Activated naive CD8-positive, alpha-beta T cell treated with anti-CD3 and anti-CD28 coated beads, Interleukin-2, amount 10 ng/mL, durations not matched to agents 7 days and 5 days (primary cell): ENCODE results near the gene METTL1. TPM values are rescaled to one million over a fixed set of nuclear protein-coding genes. Genes with fewer than 3 reads are reported as not detected.

Experiments
- ATAC-seq: fragments of 150-1000 bp; cut with Tn5 transposase; one replicate; pipeline ENCODE4 v1.10.0; 2021; ENCODE audit warnings: low read depth, moderate library complexity
- POLR2A ChIA-PET: fragments of 350-600 bp; sonication (Branson Sonifier 250); formaldehyde crosslinking; loops from one replicate; lab custom pipeline; 2021; ENCODE audit warnings: antibody characterized with exemption; lab: Charles Lee
- DNase-seq: peaks from one replicate; pipeline ENCODE4 v3.0.0; 2021
- H3K27ac Mint-ChIP-seq: one replicate; pipeline ENCODE4 v1.8.0; 2022; ENCODE audit warnings: mild to moderate bottlenecking, mixed read lengths
- H3K27me3 Mint-ChIP-seq: one replicate; pipeline ENCODE4 v1.8.0; 2022; ENCODE audit warnings: mild to moderate bottlenecking, moderate library complexity, mixed read lengths
- H3K36me3 Mint-ChIP-seq: one replicate; pipeline ENCODE4 v1.8.0; 2021; ENCODE audit warnings: mild to moderate bottlenecking, mixed read lengths
- H3K4me1 Mint-ChIP-seq: one replicate; pipeline ENCODE4 v1.8.0; 2021; ENCODE audit warnings: mixed read lengths
- H3K4me3 Mint-ChIP-seq: one replicate; pipeline ENCODE4 v1.8.0; 2022; ENCODE audit warnings: mild to moderate bottlenecking, moderate library complexity, mixed read lengths
- H3K9me3 Mint-ChIP-seq: one replicate; pipeline ENCODE4 v1.8.0; 2021; ENCODE audit warnings: mixed read lengths
- total RNA-seq, 2 experiments: library from RNA; stranded (reverse); gene quantifications; one replicate each; pipeline ENCODE4 v1.2.3, GENCODE V29; 2021

The METTL1 gene
- total RNA-seq, 2 experiments from 2014 or later: 13.9 to 14.9 TPM

DNA sequence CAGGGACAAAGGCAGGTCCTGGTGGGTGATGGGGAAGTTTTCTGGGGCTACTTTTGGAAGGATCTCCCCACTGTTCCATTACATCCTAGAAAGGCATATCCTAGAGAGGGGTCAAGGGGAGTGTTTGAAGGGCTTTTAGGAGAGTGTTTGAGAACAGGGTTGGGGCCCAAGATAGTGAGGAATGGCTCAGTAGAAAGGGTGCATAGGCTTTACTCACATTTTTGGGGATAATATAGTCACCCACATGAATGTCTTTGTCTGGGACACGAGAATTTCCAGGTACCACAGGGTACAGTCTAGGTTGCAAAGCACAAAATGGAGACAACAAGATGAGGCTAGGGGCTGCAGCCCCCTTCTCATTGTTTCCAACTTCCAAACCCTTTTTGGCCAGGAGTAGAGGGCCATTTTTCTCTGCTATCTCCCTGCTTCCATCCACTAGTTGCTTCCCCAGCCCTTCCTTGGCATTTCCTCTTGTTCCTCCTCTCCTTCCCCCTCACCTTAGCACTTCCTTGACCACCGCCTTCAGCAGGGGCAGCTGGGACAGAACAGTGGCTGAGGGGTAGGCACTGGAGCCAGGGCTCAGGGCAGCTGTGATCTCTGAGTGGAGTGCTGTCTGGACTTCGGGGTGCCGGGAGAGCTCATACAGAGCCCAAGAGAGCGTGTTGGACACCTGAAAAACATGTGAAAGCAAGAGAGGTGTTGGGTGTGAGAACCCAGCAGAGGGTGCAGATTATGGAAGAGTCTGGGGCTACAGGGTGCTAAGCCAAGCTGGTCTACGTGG lies 7.8 kb downstream of the METTL1 start:
- H3K4me1 Mint-ChIP-seq: peaks cover 21% of the 10 kb centered on the region

DNA sequence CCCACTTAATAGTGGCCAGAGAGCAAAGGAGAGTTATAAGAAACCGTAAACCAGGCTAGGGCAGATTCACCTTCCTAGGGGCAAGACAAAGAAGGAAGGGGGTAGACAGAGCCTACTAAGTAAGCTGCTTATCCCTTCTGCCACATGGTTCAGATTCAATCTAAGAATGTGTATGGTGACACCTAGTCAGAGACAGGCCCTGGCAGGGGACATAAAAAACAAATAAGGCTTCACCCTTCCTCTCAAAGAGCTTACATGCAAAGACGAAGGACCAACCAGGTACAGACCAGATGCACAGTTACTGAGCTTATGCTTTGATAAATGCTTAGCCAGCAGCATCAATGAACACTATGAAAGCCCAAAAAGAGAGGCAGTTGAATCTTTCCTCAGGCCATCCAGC lies 9.4 kb downstream of the METTL1 start:
- Mint-ChIP-seq H3K36me3 (peaks cover 8% of the 10 kb centered on the region), H3K4me3 (no peak overlapping the region), H3K27me3 (peaks cover 11% of the 10 kb centered on the region), H3K4me1 (peaks cover 21% of the 10 kb centered on the region), H3K9me3 (no peaks in the 10 kb centered on the region), H3K27ac (no peak overlapping the region)
- POLR2A ChIA-PET: no interaction called here
- ATAC-seq (no peak), DNase-seq (no peak)

More for the DNA sequence above, 7.8 kb downstream of the METTL1 start:
- H3K4me3 Mint-ChIP-seq: peak overlapping the region; percentile 89
- no peaks in the 10 kb centered on the region for H3K9me3 Mint-ChIP-seq
- H3K36me3 Mint-ChIP-seq: peaks cover 7% of the 10 kb centered on the region
- ATAC-seq: no peak
- H3K27me3 Mint-ChIP-seq: peaks cover 11% of the 10 kb centered on the region
- peak overlapping the region; percentile 21 for H3K27ac Mint-ChIP-seq
- DNase-seq: no peak
- POLR2A ChIA-PET: interaction anchor here (4.3 kb wide), 1 partner anchor 8 kb away, joined by 20 read pairs; the partner anchor contains the start of gene MARCHF9

DNA sequence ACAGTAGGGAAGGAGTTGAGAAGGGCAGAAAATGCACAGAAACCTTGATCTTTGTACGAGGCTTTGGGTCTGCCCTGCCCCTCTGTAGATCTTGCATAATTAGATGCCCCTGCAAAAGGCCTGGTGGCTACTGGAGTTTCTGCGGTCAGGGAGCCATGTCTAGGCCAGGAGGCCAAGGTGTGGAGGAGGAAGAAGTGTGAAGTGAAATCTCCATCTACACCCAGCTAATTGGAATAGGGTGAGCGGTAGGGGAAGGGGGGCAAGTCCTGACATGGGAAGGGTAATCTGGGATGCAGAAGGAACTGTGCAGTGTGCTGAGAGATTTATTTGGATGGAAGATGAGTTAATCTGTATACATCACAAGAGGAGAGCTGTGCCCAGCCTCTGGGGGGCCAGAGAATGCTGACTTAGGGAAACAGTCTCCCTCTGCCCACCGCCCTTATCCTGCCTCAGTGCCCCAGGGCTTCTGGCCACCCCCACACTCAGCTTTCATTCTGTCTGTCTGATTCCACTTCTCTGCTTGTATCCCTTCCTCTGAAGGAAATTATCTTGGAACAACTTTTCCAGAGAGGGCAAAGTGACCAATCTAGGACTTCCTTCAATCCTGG lies 10.4 kb downstream of the METTL1 start:
- ATAC-seq (no peak), DNase-seq (no peak)
- Mint-ChIP-seq H3K4me1 (peaks cover 22% of the 10 kb centered on the region), H3K36me3 (peaks cover 8% of the 10 kb centered on the region), H3K9me3 (no peaks in the 10 kb centered on the region), H3K27ac (no peak overlapping the region), H3K4me3 (no peak overlapping the region), H3K27me3 (peaks cover 9% of the 10 kb centered on the region)
- POLR2A ChIA-PET: no interaction called here

DNA sequence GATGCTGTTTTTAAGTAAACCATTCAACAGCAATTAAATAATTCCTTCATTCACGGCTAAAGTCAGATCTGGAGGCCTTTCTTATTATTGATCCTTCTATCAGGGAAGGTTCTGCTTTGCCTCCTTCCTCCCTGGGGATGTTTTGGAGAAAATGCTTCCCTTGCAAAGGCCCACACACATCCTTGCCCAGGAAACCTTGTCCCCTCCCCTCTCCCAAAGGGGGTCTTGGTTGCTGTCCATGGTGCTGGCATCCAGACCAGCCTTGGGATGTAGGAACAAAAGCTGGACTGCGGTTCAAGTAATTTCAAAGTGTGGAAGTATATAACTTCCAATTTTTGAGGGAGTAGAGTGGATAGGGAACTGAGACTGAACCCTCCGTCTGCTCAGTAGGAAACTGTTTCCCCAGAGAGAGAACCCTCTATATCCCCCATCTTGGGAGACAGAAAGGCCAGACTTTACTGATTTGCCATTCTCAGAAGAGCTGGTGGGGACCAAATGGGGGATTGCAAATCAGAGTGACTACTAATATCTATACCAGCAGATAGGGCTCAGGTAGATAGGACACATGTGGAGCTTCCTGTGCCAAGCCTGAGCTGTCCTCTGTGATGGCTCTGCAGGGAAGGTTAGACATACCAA lies 11.4 kb downstream of the METTL1 start:
- H3K27ac Mint-ChIP-seq: no peak overlapping the region
- H3K36me3 Mint-ChIP-seq: peaks cover 8% of the 10 kb centered on the region
- H3K4me3 Mint-ChIP-seq: no peak overlapping the region
- no peaks in the 10 kb centered on the region for H3K9me3 Mint-ChIP-seq
- POLR2A ChIA-PET: no interaction called here
- ATAC-seq (no peak), DNase-seq (no peak)
- H3K27me3 Mint-ChIP-seq: peaks cover 5% of the 10 kb centered on the region
- peaks cover 18% of the 10 kb centered on the region for H3K4me1 Mint-ChIP-seq

DNA sequence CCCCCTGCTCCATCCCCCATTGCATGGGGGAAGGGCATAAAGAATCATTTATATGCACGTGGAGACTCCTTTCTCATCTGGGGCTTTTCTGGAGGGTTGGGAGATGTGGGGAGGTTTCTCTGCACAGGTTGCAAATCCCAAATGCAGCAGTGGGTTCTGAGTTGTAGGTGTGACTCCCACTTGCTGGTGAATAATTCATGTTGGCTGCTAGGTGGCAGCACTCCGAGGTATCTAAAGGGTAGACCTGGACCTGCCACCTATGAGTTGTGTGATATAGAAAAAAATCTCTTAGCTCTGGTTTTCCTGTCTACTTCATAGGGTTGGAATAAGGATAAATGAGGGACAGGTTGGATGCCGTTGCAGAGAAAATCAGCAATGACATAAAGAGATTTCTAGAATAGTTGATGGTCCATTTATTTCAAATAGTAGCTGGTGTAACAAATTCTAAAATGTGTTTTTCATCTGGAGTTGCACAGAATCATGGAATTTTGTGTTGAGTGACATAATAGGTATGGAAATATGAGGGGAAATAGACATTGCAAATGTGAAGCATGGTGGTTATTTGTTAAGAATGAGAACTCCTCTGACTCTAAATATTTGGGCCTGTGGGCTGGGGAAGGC lies 12.4 kb downstream of the METTL1 start:
- Mint-ChIP-seq H3K4me1 (peaks cover 15% of the 10 kb centered on the region), H3K4me3 (no peak overlapping the region), H3K27ac (no peak overlapping the region), H3K36me3 (peaks cover 8% of the 10 kb centered on the region), H3K27me3 (peaks cover 2% of the 10 kb centered on the region), H3K9me3 (no peaks in the 10 kb centered on the region)
- no peak for DNase-seq
- POLR2A ChIA-PET: interaction anchor here (0.6 to 1.7 kb wide), 3 partner anchors 13 to 93 kb away, joined by 3 to 6 read pairs (median 3); partner anchors contain the start of genes EEF1AKMT3, METTL1 and TSFM
- ATAC-seq: peak; percentile 18

DNA sequence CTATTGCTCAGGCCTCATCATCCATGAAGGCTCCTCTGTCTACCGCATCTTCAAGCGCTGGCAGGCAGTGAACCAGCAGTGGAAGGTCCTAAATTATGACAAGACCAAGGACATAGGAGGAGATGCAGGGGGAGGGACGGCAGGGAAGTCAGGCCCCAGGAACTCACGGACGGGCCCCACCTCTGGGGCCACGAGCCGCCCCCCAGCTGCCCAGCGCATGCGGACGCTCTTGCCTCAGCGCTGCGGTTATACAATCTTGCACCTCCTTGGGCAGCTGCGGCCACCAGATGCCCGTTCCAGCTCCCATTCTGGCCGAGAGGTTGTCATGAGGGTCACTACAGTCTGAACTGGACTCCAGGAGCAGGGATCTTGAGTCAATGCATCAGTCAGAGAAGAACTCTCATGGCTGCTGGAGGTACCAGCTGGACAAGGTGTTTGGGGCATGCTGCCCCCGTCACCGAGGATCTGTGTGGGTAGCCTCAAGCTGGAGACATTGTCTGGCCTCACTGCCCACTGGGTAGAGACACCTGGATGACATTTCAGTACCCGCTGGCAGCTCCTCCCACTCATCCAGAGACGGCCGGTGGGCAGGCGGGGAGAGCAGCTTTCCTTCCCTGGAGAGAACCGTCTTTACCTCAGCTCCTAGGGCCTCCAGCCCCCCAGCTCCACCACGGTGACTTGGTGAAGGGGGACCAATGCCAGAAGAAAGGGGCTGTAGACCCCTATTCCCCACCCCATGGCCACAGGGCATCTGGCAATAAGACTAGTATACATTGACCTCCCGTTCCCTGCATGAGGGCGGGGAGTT lies 13.1 kb downstream of the METTL1 start:
- Mint-ChIP-seq H3K4me1 (peaks cover 18% of the 10 kb centered on the region), H3K36me3 (peaks cover 5% of the 10 kb centered on the region)

DNA sequence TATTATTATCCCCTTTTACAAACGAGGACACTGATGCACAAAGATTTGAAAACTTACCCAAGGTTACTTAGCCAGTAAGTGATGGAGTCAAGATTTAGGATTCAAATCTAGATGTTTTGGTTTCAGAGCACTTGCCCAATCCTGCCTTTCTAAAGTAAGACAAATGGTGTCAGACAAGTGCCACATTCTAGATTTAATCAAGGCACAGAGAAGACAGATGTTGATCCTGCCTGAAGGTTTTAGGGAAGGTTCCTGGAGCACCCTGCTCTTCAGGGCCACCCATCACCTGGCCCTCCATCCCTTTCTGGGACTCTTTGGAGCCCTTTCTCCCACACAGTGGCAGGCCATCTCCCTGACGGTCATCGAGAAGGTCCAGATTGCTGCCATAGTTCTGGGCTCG lies 14.1 kb downstream of the METTL1 start:
- H3K27ac Mint-ChIP-seq: no peak overlapping the region
- H3K9me3 Mint-ChIP-seq: no peaks in the 10 kb centered on the region
- no peak for ATAC-seq
- peaks cover 26% of the 10 kb centered on the region for H3K4me1 Mint-ChIP-seq
- POLR2A ChIA-PET: interaction anchor here (3.1 kb wide), 1 partner anchor 8 kb away, joined by 20 read pairs; the partner anchor contains the start of gene CYP27B1
- peaks cover 3% of the 10 kb centered on the region for H3K36me3 Mint-ChIP-seq
- H3K27me3 Mint-ChIP-seq: no peaks in the 10 kb centered on the region
- H3K4me3 Mint-ChIP-seq: no peak overlapping the region
- no peak for DNase-seq

More for the DNA sequence above, 13.1 kb downstream of the METTL1 start:
- POLR2A ChIA-PET: interaction anchor here (1.5 to 1.7 kb wide), 2 partner anchors 14 to 24 kb away, joined by 3 to 6 read pairs; partner anchors contain the start of genes EEF1AKMT3, METTL1 and TSFM
- ATAC-seq (no peak), DNase-seq (no peak)
- no peak overlapping the region for H3K4me3 Mint-ChIP-seq
- H3K27ac Mint-ChIP-seq: no peak overlapping the region
- H3K27me3 Mint-ChIP-seq: no peaks in the 10 kb centered on the region
- no peaks in the 10 kb centered on the region for H3K9me3 Mint-ChIP-seq

DNA sequence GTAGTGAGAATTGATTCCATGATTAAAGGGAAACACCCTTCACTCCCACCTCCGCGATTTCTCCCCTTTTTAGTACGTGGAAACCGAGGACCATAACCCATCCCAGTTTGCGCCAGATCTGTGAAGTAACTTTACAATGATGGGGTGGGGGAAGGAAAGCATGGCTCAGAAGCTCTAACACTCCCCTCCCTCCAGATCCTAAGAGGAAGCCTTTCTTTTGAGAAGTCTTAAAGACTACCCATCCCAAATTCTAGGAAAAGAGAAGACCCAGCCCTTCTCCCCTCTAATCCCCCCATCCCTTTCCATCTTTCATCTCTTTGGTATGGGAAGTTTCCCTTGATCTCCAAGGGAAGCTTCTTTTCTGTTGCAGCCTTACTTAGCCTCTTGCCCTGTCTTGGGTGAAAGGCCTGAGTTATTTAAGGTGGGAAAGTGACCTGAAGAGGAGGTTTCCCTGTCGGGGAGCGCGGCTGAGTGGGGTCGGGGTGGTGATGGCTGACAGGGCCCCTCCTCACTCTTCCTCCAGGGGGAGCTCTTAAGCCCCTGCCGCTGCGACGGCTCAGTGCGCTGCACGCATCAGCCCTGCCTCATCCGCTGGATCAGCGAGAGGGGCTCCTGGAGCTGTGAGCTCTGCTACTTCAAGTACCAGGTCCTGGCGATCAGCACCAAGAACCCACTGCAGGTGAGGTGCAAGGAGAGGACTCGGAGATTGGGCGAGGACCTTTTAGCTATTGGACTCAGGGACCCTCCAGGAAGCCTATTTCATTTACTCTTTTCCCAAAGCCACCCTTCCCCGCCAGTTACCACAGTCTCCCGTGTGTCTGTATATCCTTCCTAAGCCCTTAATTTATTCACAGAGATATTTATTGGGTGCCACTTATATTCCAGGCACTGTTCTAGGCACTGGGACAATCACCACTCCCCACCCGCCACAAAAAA lies 15.2 kb downstream of the METTL1 start:
- peak; percentile 76 for DNase-seq
- Mint-ChIP-seq H3K4me1 (peaks cover 32% of the 10 kb centered on the region), H3K4me3 (peak overlapping the region; percentile 82), H3K36me3 (peaks cover 6% of the 10 kb centered on the region), H3K27me3 (no peaks in the 10 kb centered on the region), H3K9me3 (no peaks in the 10 kb centered on the region), H3K27ac (peak overlapping the region; percentile 60)
- POLR2A ChIA-PET: interaction anchor here (0.6 to 3.1 kb wide), 6 partner anchors 9 to 1829 kb away, joined by 3 to 20 read pairs (median 6); partner anchors contain the start of genes CYP27B1, EEF1AKMT3 and METTL1
- peak; percentile 26 for ATAC-seq

DNA sequence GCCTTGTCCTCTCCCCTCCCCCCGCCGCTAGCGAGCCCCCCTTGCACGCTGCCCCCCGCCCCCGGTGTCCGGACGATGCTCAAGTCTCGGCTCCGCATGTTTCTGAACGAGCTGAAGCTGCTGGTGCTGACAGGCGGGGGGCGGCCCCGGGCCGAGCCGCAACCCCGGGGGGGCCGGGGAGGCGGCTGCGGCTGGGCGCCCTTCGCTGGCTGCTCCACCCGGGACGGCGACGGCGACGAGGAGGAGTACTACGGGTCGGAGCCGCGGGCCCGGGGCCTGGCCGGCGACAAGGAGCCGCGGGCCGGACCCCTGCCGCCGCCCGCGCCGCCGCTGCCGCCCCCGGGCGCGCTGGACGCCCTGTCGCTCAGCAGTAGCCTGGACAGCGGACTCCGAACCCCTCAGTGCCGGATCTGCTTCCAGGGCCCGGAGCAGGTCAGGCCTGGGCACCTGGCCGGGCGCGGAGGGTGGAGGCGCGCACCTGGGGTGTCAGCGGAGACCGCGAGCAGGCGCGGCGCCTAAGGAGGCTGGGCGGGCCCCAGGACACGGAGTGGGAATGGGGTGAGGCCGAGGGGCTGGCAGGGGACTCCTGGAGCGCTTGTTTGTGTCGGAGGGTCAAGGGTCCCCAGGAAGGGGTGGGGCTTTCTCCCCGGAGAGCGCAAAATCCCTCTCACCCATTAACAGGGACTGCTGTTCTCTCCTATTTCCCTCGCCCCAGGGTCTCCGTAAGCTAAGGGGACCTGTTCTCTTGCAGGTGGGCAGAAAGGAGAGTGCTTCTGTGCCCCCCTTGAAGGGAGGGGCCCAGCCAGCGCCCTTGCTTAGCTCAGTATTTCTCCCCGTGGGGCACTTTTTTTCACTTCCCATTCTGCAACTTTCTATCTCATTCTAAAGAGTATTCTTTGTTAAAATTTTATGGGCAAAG lies 16.2 kb downstream of the METTL1 start:
- peak overlapping the region; percentile 82 for H3K4me3 Mint-ChIP-seq
- ATAC-seq: no peak
- H3K9me3 Mint-ChIP-seq: no peaks in the 10 kb centered on the region
- DNase-seq: peak; percentile 67
- H3K27me3 Mint-ChIP-seq: no peaks in the 10 kb centered on the region
- POLR2A ChIA-PET: interaction anchor here (0.6 to 3.1 kb wide), 7 partner anchors 10 to 1828 kb away, joined by 3 to 20 read pairs (median 5); partner anchors contain the start of genes CYP27B1, EEF1AKMT3 and METTL1
- H3K4me1 Mint-ChIP-seq: peaks cover 40% of the 10 kb centered on the region
- H3K36me3 Mint-ChIP-seq: peaks cover 15% of the 10 kb centered on the region
- H3K27ac Mint-ChIP-seq: peak overlapping the region; percentile 60

DNA sequence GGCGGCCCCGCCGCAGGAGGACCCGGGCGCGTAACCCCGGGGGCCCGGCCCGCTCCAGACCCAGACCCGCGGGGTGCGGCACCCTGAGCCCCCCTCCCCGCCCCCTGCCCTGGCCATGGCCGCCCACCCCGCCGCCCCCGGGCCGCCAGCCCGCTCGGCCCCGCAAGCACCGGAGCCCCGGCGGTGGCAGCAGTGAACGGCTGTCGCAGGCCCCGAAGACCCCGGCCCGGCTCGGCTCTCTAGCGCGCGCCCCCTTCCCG lies 16.8 kb downstream of the METTL1 start:
- no peaks in the 10 kb centered on the region for H3K9me3 Mint-ChIP-seq
- POLR2A ChIA-PET: interaction anchor here (1.4 to 3.1 kb wide), 3 partner anchors 11 to 26 kb away, joined by 4 to 20 read pairs (median 4); partner anchors contain the start of gene CYP27B1

More for the DNA sequence above, 16.8 kb downstream of the METTL1 start:
- ATAC-seq (no peak), DNase-seq (no peak)
- H3K27me3 Mint-ChIP-seq: no peaks in the 10 kb centered on the region
- H3K4me1 Mint-ChIP-seq: peaks cover 45% of the 10 kb centered on the region
- H3K4me3 Mint-ChIP-seq: peak overlapping the region; percentile 43
- peaks cover 20% of the 10 kb centered on the region for H3K36me3 Mint-ChIP-seq
- H3K27ac Mint-ChIP-seq: no peak overlapping the region
